HepG2 (cell line): ENCODE results near the gene MLX. TPM values are rescaled to one million over a fixed set of nuclear protein-coding genes. Genes with fewer than 3 reads are reported as not detected.

ENCODE experiments used
- AFF4 ChIP-seq: sonication (generic); formaldehyde crosslinking; IDR thresholded peaks from 2 replicates; pipeline ENCODE4 v1.4.0; 2020; ENCODE audit warnings: missing genetic modification reagents
- CEBPZ ChIP-seq: IDR thresholded peaks from 2 replicates; pipeline ENCODE4 v1.6.1; 2012; ENCODE audit warnings: low read length, improper control_type of control experiment
- CREM ChIP-seq, 2 experiments: sonication (generic) in 1 of 2; formaldehyde crosslinking in 1 of 2; IDR thresholded peaks; 2 replicates each; pipeline versions ENCODE4 v1.4.0 to v1.6.1; 2016 to 2020; ENCODE audit warnings: antibody characterized with exemption in 1 of 2, mild to moderate bottlenecking in 1 of 2, missing genetic modification reagents in 1 of 2
- HIVEP1 ChIP-seq: sonication (generic); formaldehyde crosslinking; IDR thresholded peaks from 2 replicates; pipeline ENCODE4 v1.4.0; 2020; ENCODE audit warnings: mild to moderate bottlenecking, missing genetic modification reagents
- MZF1 ChIP-seq: sonication (generic); formaldehyde crosslinking; IDR thresholded peaks from 2 replicates; pipeline ENCODE4 v1.8.1; 2023; ENCODE audit warnings: mild to moderate bottlenecking, missing genetic modification reagents, borderline replicate concordance
- NKX3-1 ChIP-seq: sonication (generic); formaldehyde crosslinking; IDR thresholded peaks from 2 replicates; pipeline ENCODE4 v1.5.0; 2020; ENCODE audit warnings: missing genetic modification reagents
- PRDM10 ChIP-seq: sonication (generic); formaldehyde crosslinking; IDR thresholded peaks from 2 replicates; pipeline ENCODE4 v1.4.0; 2020; ENCODE audit warnings: low read depth, missing genetic modification reagents
- TERF1 ChIP-seq: sonication (generic); formaldehyde crosslinking; IDR thresholded peaks from 2 replicates; pipeline ENCODE4 v1.8.0; 2022; ENCODE audit warnings: mild to moderate bottlenecking, missing genetic modification reagents, moderate library complexity
- ZBTB7A ChIP-seq: sonication (generic); formaldehyde crosslinking; IDR thresholded peaks from 2 replicates; pipeline ENCODE4 v1.8.0; 2022; ENCODE audit warnings: mild to moderate bottlenecking, missing genetic modification reagents
- ZNF234 ChIP-seq: sonication (generic); formaldehyde crosslinking; conservative IDR thresholded peaks from 2 replicates; pipeline ENCODE4 v1.5.1; 2020; ENCODE audit warnings: mild to moderate bottlenecking, missing genetic modification reagents
- ZNF441 ChIP-seq: sonication (generic); formaldehyde crosslinking; IDR thresholded peaks from 2 replicates; pipeline ENCODE4 v1.7.0; 2021; ENCODE audit warnings: missing genetic modification reagents, borderline replicate concordance
- polyA plus RNA-seq, 8 experiments: library from polyadenylated mRNA; depleted of rRNA in 3 of 8; stranded (reverse) in 7 of 8; unstranded in 1 of 8; fragments of >200 nt; fragmentation: Illumina TruSeq in 4 of 8; extraction: Trizol in 4 of 8; gene quantifications; 2 replicates each; pipeline versions ENCODE4 v1.2.1 to v1.2.3, GENCODE V29; 2011 to 2016; ENCODE audit warnings: low read depth in 4 of 8, missing spikeins in 1 of 8, mixed read lengths in 1 of 8; ENCODE audit not compliant: insufficient read depth in 1 of 8
- total RNA-seq, 5 experiments: library from RNA; depleted of rRNA; stranded (reverse); fragments of >200 nt; fragmentation: Illumina TruSeq; extraction: Trizol; gene quantifications; 2 replicates each; pipeline ENCODE4 v1.2.3, GENCODE V29; 2016; ENCODE audit warnings: low read depth in 1 of 5

The MLX gene
- total and polyA plus RNA-seq, 2 of the 13 experiments (the other 11 are each of a cell fraction or from before 2014, with no cell fraction given): 38.9 to 74.4 TPM

GRCh38 chr17:42541041-42541833 lies 25.7 kb upstream of the MLX start (continued):
- TF ChIP-seq PRDM10 (CRISPR knock-in tag): peak; percentile 29; the same call in 1 of the 2 replicates
- TF ChIP-seq CREM (IDR thresholded peaks at IDR 0.05): peak; percentile 72
- TF ChIP-seq CREM (CRISPR knock-in tag; IDR thresholded peaks at IDR 0.05): no peak
- no peak for TF ChIP-seq ZBTB7A (CRISPR knock-in tag)
- peak; percentile 45; the same call in 1 of the 2 replicates for TF ChIP-seq MZF1 (CRISPR knock-in tag)
- TF ChIP-seq HIVEP1 (CRISPR knock-in tag): peak; percentile 39; the same call in 1 of the 2 replicates
- TF ChIP-seq NKX3-1 (CRISPR knock-in tag): peak; percentile 56; the same call in 1 of the 2 replicates
- TF ChIP-seq AFF4 (CRISPR knock-in tag): no peak; the same call in 1 of the 2 replicates
- peak; percentile 94 for TF ChIP-seq ZNF441 (CRISPR knock-in tag)
- TF ChIP-seq CEBPZ: no peak
- 0 out of 2 replicates have a peak, but pooled peaks have one; percentile 55 for TF ChIP-seq TERF1 (CRISPR knock-in tag)
- no peak for TF ChIP-seq ZNF234 (CRISPR knock-in tag)
